Fibroblast of pulmonary artery (primary cell): Measurements from ENCODE around the gene SLC7A6OS.

Experiments used
- DNase-seq: peaks from one replicate; pipeline ENCODE4 v3.0.0-alpha.2; 2010; ENCODE audit warnings: low read depth
- H3K4me3 ChIP-seq: replicated peaks from 2 replicates; pipeline ENCODE4 v1.5.1; 2011; ENCODE audit warnings: low read depth, mild to moderate bottlenecking, control low read depth, low read length, moderate library complexity
- TF ChIP-seq, protein P1 (sequence below): IDR thresholded peaks from 2 replicates; pipeline ENCODE4 v1.5.1; 2011; ENCODE audit warnings: mild to moderate bottlenecking, control low read depth, low read length, inconsistent platforms; ENCODE audit errors: missing control alignments

The SLC7A6OS gene

GRCh38 chr16:68255712-68256111 lies 55.0 kb downstream of the SLC7A6OS start:
- DNase-seq, result no peak
- no peak overlapping the region for H3K4me3 ChIP-seq
- TF ChIP-seq, protein P1, sequence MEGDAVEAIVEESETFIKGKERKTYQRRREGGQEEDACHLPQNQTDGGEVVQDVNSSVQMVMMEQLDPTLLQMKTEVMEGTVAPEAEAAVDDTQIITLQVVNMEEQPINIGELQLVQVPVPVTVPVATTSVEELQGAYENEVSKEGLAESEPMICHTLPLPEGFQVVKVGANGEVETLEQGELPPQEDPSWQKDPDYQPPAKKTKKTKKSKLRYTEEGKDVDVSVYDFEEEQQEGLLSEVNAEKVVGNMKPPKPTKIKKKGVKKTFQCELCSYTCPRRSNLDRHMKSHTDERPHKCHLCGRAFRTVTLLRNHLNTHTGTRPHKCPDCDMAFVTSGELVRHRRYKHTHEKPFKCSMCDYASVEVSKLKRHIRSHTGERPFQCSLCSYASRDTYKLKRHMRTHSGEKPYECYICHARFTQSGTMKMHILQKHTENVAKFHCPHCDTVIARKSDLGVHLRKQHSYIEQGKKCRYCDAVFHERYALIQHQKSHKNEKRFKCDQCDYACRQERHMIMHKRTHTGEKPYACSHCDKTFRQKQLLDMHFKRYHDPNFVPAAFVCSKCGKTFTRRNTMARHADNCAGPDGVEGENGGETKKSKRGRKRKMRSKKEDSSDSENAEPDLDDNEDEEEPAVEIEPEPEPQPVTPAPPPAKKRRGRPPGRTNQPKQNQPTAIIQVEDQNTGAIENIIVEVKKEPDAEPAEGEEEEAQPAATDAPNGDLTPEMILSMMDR, result no peak

DNA sequence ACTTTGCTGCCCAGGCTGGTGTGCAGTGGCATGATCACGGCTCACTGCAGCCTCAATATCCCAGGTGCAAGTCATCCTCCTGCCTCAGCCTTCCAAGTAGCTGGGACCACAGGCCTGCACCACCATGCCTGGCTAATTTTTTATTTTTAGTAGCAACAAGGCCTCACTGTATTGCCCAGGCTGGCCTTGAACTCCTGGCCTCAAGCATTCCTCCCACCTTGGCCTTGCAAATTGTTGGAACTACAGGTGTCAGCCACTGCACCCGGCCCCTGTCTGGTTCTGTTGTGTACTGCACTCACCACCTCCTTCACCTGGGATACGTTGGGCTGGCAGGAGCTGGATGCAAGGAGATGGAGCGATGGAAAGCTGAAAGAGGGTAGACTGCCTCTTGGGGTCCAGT lies 57.0 kb downstream of the SLC7A6OS start:
- no peak for DNase-seq
- no peak overlapping the region for H3K4me3 ChIP-seq
- TF ChIP-seq, protein P1, result no peak

- H3K4me3 ChIP-seq, result no peak overlapping the region
- no peak for DNase-seq
- TF ChIP-seq, protein P1, result no peak
Observed at GRCh38 chr16:68252383-68252782, 58.4 kb downstream of the SLC7A6OS start.

DNA sequence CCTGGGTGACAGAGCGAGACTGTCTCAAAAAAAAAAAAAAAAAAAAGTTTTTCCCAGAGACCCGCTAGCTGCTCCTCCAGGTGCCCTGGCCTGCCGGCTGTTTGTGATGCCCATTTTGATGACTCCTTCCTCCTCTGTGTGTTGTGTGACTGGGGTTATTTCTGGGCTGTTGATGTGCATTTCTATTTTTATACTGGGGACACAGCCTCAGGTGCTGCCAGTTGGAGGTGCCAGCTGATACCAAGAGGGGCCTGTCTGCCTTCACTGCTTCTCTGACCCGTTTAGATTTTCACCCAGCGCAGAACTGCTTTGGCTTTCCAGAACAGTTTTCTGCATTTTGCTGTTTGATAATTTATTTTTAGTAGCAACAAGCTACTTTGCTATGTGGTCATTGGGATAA lies 58.9 kb downstream of the SLC7A6OS start:
- TF ChIP-seq, protein P1, result no peak
- no peak for DNase-seq
- no peak overlapping the region for H3K4me3 ChIP-seq

DNA sequence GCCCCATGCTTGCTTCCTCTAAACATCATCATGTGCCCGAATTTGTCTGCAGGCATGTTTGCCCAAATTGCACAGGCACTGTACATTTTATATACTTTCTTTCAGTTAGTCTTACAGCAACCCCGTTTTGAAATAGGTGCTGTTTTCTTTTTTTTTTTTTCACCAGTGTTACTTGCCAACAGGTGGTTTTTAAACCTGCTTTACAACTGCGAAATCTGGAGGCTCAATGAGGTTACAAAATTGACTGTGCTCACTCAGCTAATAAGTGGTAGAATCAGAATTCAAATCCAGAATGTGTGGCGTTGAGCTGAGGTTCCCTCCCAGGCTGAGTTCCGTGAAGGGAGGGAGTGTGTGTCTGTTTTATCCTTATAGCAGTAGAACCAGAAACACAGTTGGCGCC lies 59.8 kb downstream of the SLC7A6OS start:
- TF ChIP-seq, protein P1, result no peak
- no peak for DNase-seq
- no peak overlapping the region for H3K4me3 ChIP-seq

DNA sequence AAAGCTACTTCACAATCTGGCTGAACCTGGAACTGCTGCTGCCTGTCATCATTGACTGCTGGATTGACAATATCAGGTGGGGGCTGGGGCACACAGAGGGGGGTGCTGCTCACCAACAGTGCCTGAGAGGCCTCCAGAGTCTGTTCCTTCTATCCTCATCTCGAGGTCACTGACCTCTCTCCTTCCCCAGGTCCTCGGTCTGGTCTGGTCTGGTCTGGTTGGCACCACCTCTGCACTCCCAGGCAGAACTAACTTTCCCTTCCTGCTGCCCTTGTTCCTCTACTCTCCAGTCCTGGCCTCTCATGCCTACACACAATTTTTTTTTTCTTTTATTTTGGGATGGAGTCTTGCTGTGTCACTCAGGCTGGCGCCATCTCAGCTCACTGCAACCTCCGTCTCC lies 61.4 kb downstream of the SLC7A6OS start:
- no peak overlapping the region for H3K4me3 ChIP-seq
- TF ChIP-seq, protein P1, result no peak
- DNase-seq, result no peak
